Endodermal cell (in vitro differentiated cells): Measurements from ENCODE around the gene HYAL1. TPM values are rescaled to one million over a fixed set of nuclear protein-coding genes. Genes with fewer than 3 reads are reported as not detected.
A peak's percentile ranks its signal among the peaks of the same experiment; 100 is the strongest.

Experiments used
- DNase-seq: peaks from one replicate; pipeline ENCODE4 v3.0.0-alpha.2; 2017
- H3K27ac ChIP-seq: 2 replicates; pipeline ENCODE4 v1.5.1; 2013; ENCODE audit warnings: mild to moderate bottlenecking, low read depth, low read length, moderate library complexity
- H3K27me3 ChIP-seq: 2 replicates; pipeline ENCODE4 v1.6.1; 2013; ENCODE audit warnings: mild to moderate bottlenecking, low read length, moderate library complexity; ENCODE audit not compliant: insufficient read depth, control insufficient read depth, poor library complexity, severe bottlenecking
- H3K36me3 ChIP-seq: 2 replicates; pipeline ENCODE4 v1.7.0; 2013; ENCODE audit warnings: mild to moderate bottlenecking, low read length, moderate library complexity; ENCODE audit not compliant: control insufficient read depth, insufficient read depth
- H3K4me1 ChIP-seq: one replicate; pipeline ENCODE4 v1.7.0; 2013; ENCODE audit warnings: low read length; ENCODE audit not compliant: control insufficient read depth, insufficient read depth
- H3K4me3 ChIP-seq: 2 replicates; pipeline ENCODE4 v1.5.1; 2013; ENCODE audit warnings: mild to moderate bottlenecking, low read length, moderate library complexity
- H3K9ac ChIP-seq: 2 replicates; pipeline ENCODE4 v1.6.1; 2013; ENCODE audit warnings: mild to moderate bottlenecking, low read length, moderate library complexity; ENCODE audit not compliant: poor library complexity, severe bottlenecking; ENCODE audit errors: extremely low read depth
- H3K9me3 ChIP-seq: 2 replicates; pipeline ENCODE4 v1.6.1; 2013; ENCODE audit warnings: mild to moderate bottlenecking, low read length, moderate library complexity; ENCODE audit not compliant: control insufficient read depth
- H3K27ac Mint-ChIP-seq: 2 replicates; pipeline ENCODE4 v1.8.0; 2020; ENCODE audit warnings: mixed read lengths
- H3K27me3 Mint-ChIP-seq: 2 replicates; pipeline ENCODE4 v1.8.0; 2021; ENCODE audit warnings: mild to moderate bottlenecking, mixed read lengths; ENCODE audit not compliant: insufficient read depth
- H3K36me3 Mint-ChIP-seq: 2 replicates; pipeline ENCODE4 v1.8.0; 2020; ENCODE audit warnings: low read depth, mixed read lengths
- H3K4me1 Mint-ChIP-seq: 2 replicates; pipeline ENCODE4 v1.8.0; 2020; ENCODE audit warnings: mixed read lengths
- H3K4me3 Mint-ChIP-seq: 2 replicates; pipeline ENCODE4 v1.8.0; 2020; ENCODE audit warnings: mild to moderate bottlenecking, moderate library complexity, mixed read lengths
- H3K9me3 Mint-ChIP-seq: 2 replicates; pipeline ENCODE4 v1.8.0; 2020; ENCODE audit warnings: mild to moderate bottlenecking, mixed read lengths
- CTCF ChIP-seq: fragments of 200-600 bp; sonication (generic); conservative IDR thresholded peaks from 2 replicates; pipeline ENCODE4 v1.5.0; 2021; ENCODE audit warnings: antibody characterized with exemption, mild to moderate bottlenecking
- WGBS, 2 experiments: methylation state at CpG; one replicate each; pipeline versions ENCODE4 v1.1.5 to v1.1.7; 2013; ENCODE audit warnings: missing lambda C conversion rate in 2 of 2, mixed read lengths in 1 of 2; ENCODE audit not compliant: insufficient coverage in 1 of 2, insufficient read length in 1 of 2; 5-methylcytosine and 5-hydroxymethylcytosine counted together
- total RNA-seq, 2 donors: library from RNA; stranded (reverse); fragmentation: NEBNext Ultra II Directional in 1 of 2; extraction: Animal tissue kit (Norgen Biotek cat#: 25700) in 1 of 2; gene quantifications; 2 replicates in 1 of 2; 3 replicates in 1 of 2; pipeline ENCODE4 v1.2.1, GENCODE V29; 2021

HYAL1 gene
- total RNA-seq, 2 donors from 2014 or later, result 0.92 to 1.8 TPM

DNA sequence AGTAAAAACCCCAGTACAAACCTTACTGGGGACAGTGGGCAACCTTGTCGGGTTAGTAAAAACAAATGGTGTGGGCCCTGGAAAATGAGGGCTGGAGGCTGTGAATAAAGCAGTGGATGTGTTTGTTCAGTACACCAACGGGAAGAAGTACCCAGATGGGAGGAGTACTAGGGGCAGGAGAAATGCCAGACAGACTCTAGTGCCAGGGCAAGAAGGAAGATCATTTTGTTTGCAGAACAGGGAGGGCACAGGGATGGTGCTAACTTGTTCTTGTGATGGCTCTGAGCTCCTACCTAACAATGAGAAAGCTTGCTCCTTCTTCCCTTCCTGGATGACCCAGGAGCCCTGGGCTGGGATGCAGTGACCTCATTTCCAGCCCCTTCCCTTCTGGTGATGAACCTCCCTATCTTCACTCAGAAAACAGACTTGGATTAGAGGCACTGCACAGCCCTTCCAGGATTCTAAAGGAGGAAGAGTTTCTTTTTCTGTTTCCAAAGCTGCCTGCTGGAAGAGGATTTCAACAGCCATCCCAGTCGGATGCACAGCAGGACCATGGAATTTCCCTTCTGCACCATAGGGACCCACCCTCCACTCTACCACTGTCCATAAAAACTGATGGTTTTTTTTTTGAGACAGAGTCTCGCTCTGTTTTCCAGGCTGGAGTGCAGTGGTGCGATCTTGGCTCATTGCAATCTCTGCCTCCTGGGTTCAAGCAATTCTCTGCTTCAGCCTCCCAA lies 31.1 kb upstream of the HYAL1 start:
- DNase-seq, result no peak
- no peak for TF ChIP-seq CTCF
- Histone ChIP-seq H3K36me3 (peaks cover 38% of the 10 kb centered on the region), H3K9ac (no peak overlapping the region), H3K27ac (no peak overlapping the region), H3K9me3 (no peaks in the 10 kb centered on the region), H3K4me1 (peaks cover 10% of the 10 kb centered on the region), H3K27me3 (peaks cover 15% of the 10 kb centered on the region), H3K4me3 (peak overlapping the region; percentile 3)
- H3K27ac Mint-ChIP-seq, result no peak overlapping the region
- H3K9me3 Mint-ChIP-seq, result no peaks in the 10 kb centered on the region
- H3K4me1 Mint-ChIP-seq, result peaks cover 10% of the 10 kb centered on the region
- peaks cover 15% of the 10 kb centered on the region for H3K27me3 Mint-ChIP-seq
- WGBS, 2 experiments, result 93 to 100% methylated on average over 5 of the region's 5 CpGs
- no peak overlapping the region for H3K4me3 Mint-ChIP-seq
- peaks cover 28% of the 10 kb centered on the region for H3K36me3 Mint-ChIP-seq

DNA sequence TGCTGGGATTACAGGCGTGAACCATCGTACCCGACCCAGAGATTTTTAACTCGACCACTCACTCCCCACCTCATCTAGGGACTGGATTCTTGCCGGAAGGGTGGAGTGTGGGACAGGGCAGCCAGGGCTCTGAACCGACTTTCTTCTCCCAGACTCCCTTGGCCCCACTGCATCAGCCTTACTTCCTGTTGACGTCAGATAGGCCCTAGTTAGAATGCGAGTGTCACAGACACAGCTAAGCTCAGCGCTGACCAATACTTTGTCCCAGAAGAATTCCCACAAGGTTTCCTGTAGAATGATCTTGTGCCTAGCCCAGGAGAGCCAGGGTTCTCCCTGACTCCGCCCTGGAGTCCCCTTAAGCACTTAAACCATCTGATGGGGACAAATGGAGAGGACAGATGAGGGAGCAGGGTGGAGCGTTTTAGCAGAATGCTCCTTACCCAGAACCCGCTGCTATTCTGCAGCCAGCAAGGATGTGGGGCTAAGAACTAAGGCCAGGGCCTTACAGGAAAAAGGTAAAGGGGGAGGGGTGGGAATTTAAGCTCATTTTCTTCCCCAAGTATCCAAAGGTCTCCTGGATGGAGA lies 30.5 kb upstream of the HYAL1 start:
- TF ChIP-seq CTCF, result no peak
- peaks cover 10% of the 10 kb centered on the region for H3K4me1 Mint-ChIP-seq
- H3K9me3 ChIP-seq, result no peaks in the 10 kb centered on the region
- no peak overlapping the region for H3K9ac ChIP-seq
- H3K9me3 Mint-ChIP-seq, result no peaks in the 10 kb centered on the region
- 90 to 95% methylated on average over 8 to 12 of the region's 12 CpGs for WGBS, 2 experiments
- H3K36me3 ChIP-seq, result peaks cover 41% of the 10 kb centered on the region
- peak overlapping the region; percentile 3 for H3K4me3 ChIP-seq
- peak overlapping the region; percentile 55 for H3K27ac Mint-ChIP-seq
- no peak for DNase-seq
- peaks cover 8% of the 10 kb centered on the region for H3K27me3 ChIP-seq
- H3K27me3 Mint-ChIP-seq, result peaks cover 8% of the 10 kb centered on the region
- no peak overlapping the region for H3K4me3 Mint-ChIP-seq
- H3K27ac ChIP-seq, result no peak overlapping the region
- peaks cover 29% of the 10 kb centered on the region for H3K36me3 Mint-ChIP-seq
- peaks cover 10% of the 10 kb centered on the region for H3K4me1 ChIP-seq

DNA sequence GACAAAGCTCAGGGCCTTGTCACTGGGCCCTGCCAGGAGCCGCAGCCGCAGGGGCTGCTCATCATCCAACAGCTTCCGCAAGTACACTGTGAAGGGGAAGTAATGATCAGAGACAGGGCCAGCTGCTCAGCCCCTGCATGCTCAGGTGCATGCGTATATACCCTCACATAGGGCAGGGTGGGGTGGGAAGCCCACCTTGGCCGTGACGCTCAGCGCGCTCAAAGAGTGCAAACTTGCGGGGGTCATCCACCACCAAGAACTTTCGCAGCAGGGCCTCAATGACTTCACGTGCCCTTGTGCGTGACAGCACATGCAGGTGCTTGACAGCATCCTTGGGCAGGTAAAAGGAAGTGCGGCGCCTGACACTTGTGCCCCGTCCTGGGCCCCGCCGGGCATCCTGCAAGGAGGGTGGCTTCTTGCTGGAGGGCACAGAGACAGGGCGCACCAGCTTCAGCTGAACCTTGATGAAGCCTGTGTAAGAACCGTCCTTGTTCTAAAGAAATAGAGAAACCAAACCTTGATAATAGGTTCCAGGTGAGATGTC lies 28.1 kb upstream of the HYAL1 start:
- no peaks in the 10 kb centered on the region for H3K9me3 ChIP-seq
- H3K27ac Mint-ChIP-seq, result no peak overlapping the region
- peaks cover 9% of the 10 kb centered on the region for H3K4me1 Mint-ChIP-seq
- peaks cover 29% of the 10 kb centered on the region for H3K36me3 Mint-ChIP-seq
- H3K27ac ChIP-seq, result no peak overlapping the region
- peaks cover 46% of the 10 kb centered on the region for H3K36me3 ChIP-seq
- peaks cover 10% of the 10 kb centered on the region for H3K4me1 ChIP-seq
- no peaks in the 10 kb centered on the region for H3K27me3 ChIP-seq
- no peak overlapping the region for H3K4me3 ChIP-seq
- no peak for DNase-seq
- H3K27me3 Mint-ChIP-seq, result no peaks in the 10 kb centered on the region
- H3K4me3 Mint-ChIP-seq, result no peak overlapping the region
- no peaks in the 10 kb centered on the region for H3K9me3 Mint-ChIP-seq
- WGBS, 2 experiments, result 96 to 97% methylated on average over 16 to 19 of the region's 19 CpGs
- H3K9ac ChIP-seq, result no peak overlapping the region
- TF ChIP-seq CTCF, result no peak
